Measurements from ENCODE around the gene CD2BP2. TPM values are rescaled to one million over a fixed set of nuclear protein-coding genes. Genes with fewer than 3 reads are reported as not detected.

Gene CD2BP2
- total and polyA plus RNA-seq, 9 of the 15 experiments (the other 6 are each of a cell fraction or from before 2014, with no cell fraction given): 3.9 to 51.1 (median 32.8) TPM

- POLR2A ChIA-PET: interaction anchor here (0.7 to 0.9 kb wide), 3 partner anchors 14 to 47 kb away, joined by 3 to 4 read pairs (median 3); partner anchors contain the start of gene CD2BP2
- Histone ChIP-seq H3K4me3 (no peak overlapping the region), H3K36me3 (ENCODE audit: control insufficient read depth, insufficient read depth, low read length) (peaks cover 20% of the 10 kb centered on the region; the same call in 2 of the 3 replicates), H4K20me1 (replicated peaks; ENCODE audit: control insufficient read depth, insufficient read depth, low read length) (no peaks in the 10 kb centered on the region), H3K9me1 (ENCODE audit: control insufficient read depth, insufficient read depth, low read length) (no peaks in the 10 kb centered on the region), H3K4me2 (ENCODE audit: insufficient read depth, low read length) (no peak overlapping the region), H3K9ac (ENCODE audit: insufficient read depth in 1 of 2, low read depth in 2 of 2, low read length in 2 of 2) (peak overlapping the region; percentile 1 to 18; a peak in 2 of 4 replicates), H3K79me2 (ENCODE audit: control insufficient read depth, insufficient read depth, low read length) (no peaks in the 10 kb centered on the region), H3K27ac (ENCODE audit: extremely low read depth, low read depth, low read length) (no peak overlapping the region), H2AFZ (ENCODE audit: low read depth, low read length) (peak overlapping the region; percentile 16; the same call in 1 of the 2 replicates), H3K27me3 (ENCODE audit: control insufficient read depth in 2 of 2, insufficient read depth in 2 of 2, low read length in 2 of 2) (no peaks in the 10 kb centered on the region), H3K9me3 (replicated peaks; ENCODE audit: control insufficient read depth, insufficient read depth, low read depth, low read length) (no peaks in the 10 kb centered on the region), H3K4me1 (replicated peaks in 1 of 2; ENCODE audit: control insufficient read depth in 2 of 2, insufficient read depth in 2 of 2, low read length in 2 of 2) (peaks cover 21 to 44% of the 10 kb centered on the region in 2 experiments; a peak in 4 of 5 replicates)
- 54% methylated on average over 8 of the region's 8 CpGs for WGBS (ENCODE audit: insufficient coverage, low coverage, missing lambda C conversion rate)
- DNase-seq (ENCODE audit: extremely low read depth in 1 of 4, low spot score in 3 of 4) (peak in 1 of 4 experiments; percentile 30), FAIRE-seq (no peak), ATAC-seq (no peak)
- CTCF ChIA-PET (ENCODE audit: low intra/inter-chr PET ratio): no interaction called here
- in situ Hi-C loops (cut with MboI): loop anchor here (10.0 kb wide), 1 partner anchor 207 kb away; the partner anchor contains the start of genes BOLA2B, SLX1A and SULT1A3
- intact Hi-C loops (cut with micrococcal nuclease): no loop called here
- BruUV-seq (replicated peaks): no TSS peak
- TF ChIP-seq RCOR1 (IDR thresholded peaks at IDR 0.05; ENCODE audit: borderline replicate concordance in 1 of 2, low read depth in 2 of 2, low read length in 2 of 2) (no peak), XRCC4 (IDR thresholded peaks at IDR 0.05; ENCODE audit: extremely low read depth, insufficient read depth, insufficient read length) (no peak), ZNF75A (CRISPR knock-in tag; IDR thresholded peaks at IDR 0.05) (no peak), TOE1 (IDR thresholded peaks at IDR 0.05; ENCODE audit: borderline replicate concordance) (no peak), TOE1 (CRISPR knock-in tag; IDR thresholded peaks at IDR 0.05; ENCODE audit: borderline replicate concordance, low read depth) (no peak), NFIC (IDR thresholded peaks at IDR 0.05) (no peak), IRF1 (CRISPR knock-in tag; IDR thresholded peaks at IDR 0.05; ENCODE audit: borderline replicate concordance) (no peak), ATF4 (CRISPR knock-in tag; IDR thresholded peaks at IDR 0.05) (no peak)
These were observed 46.8 kb upstream of the CD2BP2 start for GRCh38 chr16:30401768-30402425.
